Measurements from ENCODE around the gene C16orf74.

DNA sequence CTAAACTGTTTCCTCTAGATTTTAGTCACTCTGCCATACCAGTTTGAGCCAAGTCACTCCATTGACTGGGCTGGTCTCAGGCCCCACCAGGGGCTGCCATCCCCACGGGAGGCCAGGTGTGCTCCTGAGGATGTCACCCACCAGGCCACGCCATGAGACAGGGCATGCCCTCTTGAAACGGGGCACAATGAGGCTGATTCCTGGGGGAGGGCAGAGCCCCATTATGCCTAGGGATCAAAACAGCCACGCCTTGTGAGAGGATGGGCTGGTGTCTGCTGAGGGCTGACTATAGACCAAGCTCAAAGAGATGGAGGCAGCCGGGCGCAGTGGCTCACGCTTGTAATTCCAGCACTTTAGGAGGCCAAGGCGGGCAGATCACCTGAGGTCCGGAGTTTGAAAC lies 83.6 kb downstream of the C16orf74 start:
- TF ChIP-seq, protein P1, sequence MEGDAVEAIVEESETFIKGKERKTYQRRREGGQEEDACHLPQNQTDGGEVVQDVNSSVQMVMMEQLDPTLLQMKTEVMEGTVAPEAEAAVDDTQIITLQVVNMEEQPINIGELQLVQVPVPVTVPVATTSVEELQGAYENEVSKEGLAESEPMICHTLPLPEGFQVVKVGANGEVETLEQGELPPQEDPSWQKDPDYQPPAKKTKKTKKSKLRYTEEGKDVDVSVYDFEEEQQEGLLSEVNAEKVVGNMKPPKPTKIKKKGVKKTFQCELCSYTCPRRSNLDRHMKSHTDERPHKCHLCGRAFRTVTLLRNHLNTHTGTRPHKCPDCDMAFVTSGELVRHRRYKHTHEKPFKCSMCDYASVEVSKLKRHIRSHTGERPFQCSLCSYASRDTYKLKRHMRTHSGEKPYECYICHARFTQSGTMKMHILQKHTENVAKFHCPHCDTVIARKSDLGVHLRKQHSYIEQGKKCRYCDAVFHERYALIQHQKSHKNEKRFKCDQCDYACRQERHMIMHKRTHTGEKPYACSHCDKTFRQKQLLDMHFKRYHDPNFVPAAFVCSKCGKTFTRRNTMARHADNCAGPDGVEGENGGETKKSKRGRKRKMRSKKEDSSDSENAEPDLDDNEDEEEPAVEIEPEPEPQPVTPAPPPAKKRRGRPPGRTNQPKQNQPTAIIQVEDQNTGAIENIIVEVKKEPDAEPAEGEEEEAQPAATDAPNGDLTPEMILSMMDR (IDR thresholded peaks at IDR 0.05), result no peak
- no peak for TF ChIP-seq POLR2A (IDR thresholded peaks at IDR 0.05)
